ENCODE measurements around the gene PCDH9.
"Not testable (repeated sequence)": the region's sequence is repeated elsewhere in the genome, so short reads cannot be mapped to it uniquely, and the experiment has no call there.

Gene PCDH9

GRCh38 chr13:66886264-66886663 is 343.9 kb downstream of the PCDH9 start:
- DNase-seq = no peak

GRCh38 chr13:66881170-66881569 is 349.0 kb downstream of the PCDH9 start:
- DNase-seq = not testable (repeated sequence)

- DNase-seq = no peak
These were observed 350.1 kb downstream of the PCDH9 start for GRCh38 chr13:66879988-66880387.

- DNase-seq = no peak
These were observed 354.9 kb downstream of the PCDH9 start for GRCh38 chr13:66875264-66875663.

GRCh38 chr13:66864627-66865026 is 365.5 kb downstream of the PCDH9 start:
- no peak for DNase-seq

GRCh38 chr13:66860878-66861417 is 369.2 kb downstream of the PCDH9 start:
- no peak for DNase-seq

GRCh38 chr13:66859934-66860877 is 369.9 kb downstream of the PCDH9 start:
- no peak for DNase-seq

- no peak for DNase-seq
These were observed 371.1 kb downstream of the PCDH9 start for GRCh38 chr13:66859078-66859477.

- DNase-seq = no peak
These were observed 372.0 kb downstream of the PCDH9 start for GRCh38 chr13:66858163-66858562.

- DNase-seq = no peak
These were observed 375.0 kb downstream of the PCDH9 start for GRCh38 chr13:66855131-66855530.

GRCh38 chr13:66853564-66853963 is 376.6 kb downstream of the PCDH9 start:
- no peak for DNase-seq

- DNase-seq = no peak
These were observed 380.4 kb downstream of the PCDH9 start for GRCh38 chr13:66849706-66850105.

- no peak for DNase-seq
These were observed 382.6 kb downstream of the PCDH9 start for GRCh38 chr13:66847541-66847940.

GRCh38 chr13:66845393-66845792 is 384.7 kb downstream of the PCDH9 start:
- no peak for DNase-seq

- DNase-seq = no peak
These were observed 385.2 kb downstream of the PCDH9 start for GRCh38 chr13:66844933-66845332.

- DNase-seq = no peak
These were observed 387.4 kb downstream of the PCDH9 start for GRCh38 chr13:66842766-66843165.

GRCh38 chr13:66840621-66841020 is 389.5 kb downstream of the PCDH9 start:
- no peak for DNase-seq

GRCh38 chr13:66837246-66837645 is 392.9 kb downstream of the PCDH9 start:
- DNase-seq = no peak

GRCh38 chr13:66835040-66835628 is 395.0 kb downstream of the PCDH9 start:
- no peak for DNase-seq

- no peak for DNase-seq
These were observed 399.0 kb downstream of the PCDH9 start for GRCh38 chr13:66830940-66831716.

GRCh38 chr13:66829803-66830202 is 400.3 kb downstream of the PCDH9 start:
- DNase-seq = no peak

GRCh38 chr13:66826398-66826797 is 403.7 kb downstream of the PCDH9 start:
- DNase-seq = no peak

GRCh38 chr13:66821551-66821950 is 408.6 kb downstream of the PCDH9 start:
- DNase-seq = no peak

Measured in activated CD4-positive, alpha-beta T cell treated with anti-CD3 and anti-CD28 coated beads, Interleukin-2, Interleukin-6, amounts not matched to agents 100 ng/mL and 50 ng/mL, durations not matched to agents 16 hours and 8 hours (primary cell).